Measurements from ENCODE around the gene ZMYM3.
"Not testable (repeated sequence)": the region's sequence is repeated elsewhere in the genome, so short reads cannot be mapped to it uniquely, and the experiment has no call there.

DNA sequence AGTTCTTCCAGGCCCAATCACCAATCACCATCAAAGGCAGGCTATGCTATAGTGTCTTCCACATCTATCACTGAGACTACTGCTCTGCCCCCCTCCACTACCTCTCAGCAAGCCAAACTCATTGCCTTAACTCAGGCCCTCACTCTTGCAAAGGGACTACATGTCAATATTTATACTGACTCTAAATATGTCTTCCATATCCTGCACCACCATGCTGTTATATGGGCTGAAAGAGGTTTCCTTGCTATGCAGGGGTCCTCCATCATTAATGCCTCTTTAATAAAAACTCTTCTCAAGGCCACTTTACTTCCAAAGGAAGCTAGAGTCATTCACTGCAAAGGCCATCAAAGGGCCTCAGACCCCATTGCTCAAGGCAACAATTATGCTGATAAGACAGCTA, 14.7 kb upstream of the ZMYM3 start:
- not testable (repeated sequence) for TF ChIP-seq JUNB (IDR thresholded peaks at IDR 0.05; ENCODE audit: unreplicated experiment); EZH2phosphoT487 (IDR thresholded peaks at IDR 0.05; ENCODE audit: unreplicated experiment); CTCF (conservative IDR thresholded peaks at IDR 0.05; ENCODE audit: low read depth in 2 of 2); REST (IDR thresholded peaks at IDR 0.05; ENCODE audit: unreplicated experiment); EZH2 (IDR thresholded peaks at IDR 0.05; ENCODE audit: low read depth, unreplicated experiment); ZNF114 (CRISPR knock-in tag; IDR thresholded peaks at IDR 0.05); ETS1 (IDR thresholded peaks at IDR 0.05); ZNF462 (CRISPR knock-in tag; IDR thresholded peaks at IDR 0.05); STAT1 (IDR thresholded peaks at IDR 0.05; ENCODE audit: unreplicated experiment); CREB1 (CRISPR knock-in tag; IDR thresholded peaks at IDR 0.05; ENCODE audit: low read depth); ZNF331 (CRISPR knock-in tag; IDR thresholded peaks at IDR 0.05; ENCODE audit: low read depth); POLR2AphosphoS5 (IDR thresholded peaks at IDR 0.05; ENCODE audit: low read depth)
